IMR-90 (cell line): ENCODE results near the gene TAF3.

ENCODE experiments used
- MAZ ChIP-seq: IDR thresholded peaks from 2 replicates; pipeline ENCODE4 v1.6.1; 2012; ENCODE audit warnings: low read depth, mild to moderate bottlenecking, low read length, improper control_type of control experiment, moderate library complexity, borderline replicate concordance
- MXI1 ChIP-seq: IDR thresholded peaks from 2 replicates; pipeline ENCODE4 v1.6.1; 2012; ENCODE audit warnings: low read depth, mild to moderate bottlenecking, low read length, moderate library complexity, borderline replicate concordance
- RFX5 ChIP-seq: IDR thresholded peaks from 2 replicates; pipeline ENCODE4 v1.8.0; 2012; ENCODE audit warnings: low read depth, mild to moderate bottlenecking, low read length, moderate library complexity
- TF ChIP-seq, protein P1 (sequence below): fragments of 150-350 bp; IDR thresholded peaks from 2 replicates; pipeline ENCODE4 v1.6.1; 2017; ENCODE audit warnings: mild to moderate bottlenecking, antibody characterized with exemption, low read length, low read depth
- TF ChIP-seq, protein P2 (sequence below): conservative IDR thresholded peaks from 2 replicates; pipeline ENCODE4 v1.5.1; 2012; ENCODE audit warnings: mild to moderate bottlenecking, low read depth, low read length, improper control_type of control experiment

GRCh38 chr10:7901256-7901655, 83.0 kb downstream of the TAF3 start:
- TF ChIP-seq, protein P1, sequence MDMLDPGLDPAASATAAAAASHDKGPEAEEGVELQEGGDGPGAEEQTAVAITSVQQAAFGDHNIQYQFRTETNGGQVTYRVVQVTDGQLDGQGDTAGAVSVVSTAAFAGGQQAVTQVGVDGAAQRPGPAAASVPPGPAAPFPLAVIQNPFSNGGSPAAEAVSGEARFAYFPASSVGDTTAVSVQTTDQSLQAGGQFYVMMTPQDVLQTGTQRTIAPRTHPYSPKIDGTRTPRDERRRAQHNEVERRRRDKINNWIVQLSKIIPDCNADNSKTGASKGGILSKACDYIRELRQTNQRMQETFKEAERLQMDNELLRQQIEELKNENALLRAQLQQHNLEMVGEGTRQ, result no peak
- TF ChIP-seq, protein P2, sequence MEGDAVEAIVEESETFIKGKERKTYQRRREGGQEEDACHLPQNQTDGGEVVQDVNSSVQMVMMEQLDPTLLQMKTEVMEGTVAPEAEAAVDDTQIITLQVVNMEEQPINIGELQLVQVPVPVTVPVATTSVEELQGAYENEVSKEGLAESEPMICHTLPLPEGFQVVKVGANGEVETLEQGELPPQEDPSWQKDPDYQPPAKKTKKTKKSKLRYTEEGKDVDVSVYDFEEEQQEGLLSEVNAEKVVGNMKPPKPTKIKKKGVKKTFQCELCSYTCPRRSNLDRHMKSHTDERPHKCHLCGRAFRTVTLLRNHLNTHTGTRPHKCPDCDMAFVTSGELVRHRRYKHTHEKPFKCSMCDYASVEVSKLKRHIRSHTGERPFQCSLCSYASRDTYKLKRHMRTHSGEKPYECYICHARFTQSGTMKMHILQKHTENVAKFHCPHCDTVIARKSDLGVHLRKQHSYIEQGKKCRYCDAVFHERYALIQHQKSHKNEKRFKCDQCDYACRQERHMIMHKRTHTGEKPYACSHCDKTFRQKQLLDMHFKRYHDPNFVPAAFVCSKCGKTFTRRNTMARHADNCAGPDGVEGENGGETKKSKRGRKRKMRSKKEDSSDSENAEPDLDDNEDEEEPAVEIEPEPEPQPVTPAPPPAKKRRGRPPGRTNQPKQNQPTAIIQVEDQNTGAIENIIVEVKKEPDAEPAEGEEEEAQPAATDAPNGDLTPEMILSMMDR, result no peak
- TF ChIP-seq MAZ (no peak), MXI1 (no peak), RFX5 (no peak)
